Activated CD8-positive, alpha-beta T cell treated with anti-CD3 and anti-CD28 coated beads for 36 hours (primary cell): ENCODE results near the gene GPR160. TPM values are rescaled to one million over a fixed set of nuclear protein-coding genes. Genes with fewer than 3 reads are reported as not detected.

Source experiments
- ATAC-seq: fragments of 200-7000 bp; cut with Tn5 transposase; one replicate; pipeline ENCODE4 v1.10.0; 2021; ENCODE audit warnings: mild to moderate bottlenecking, moderate library complexity
- CTCF ChIA-PET: fragments of 350-600 bp; sonication (Branson Sonifier 250); formaldehyde crosslinking; loops from one replicate; lab custom pipeline; 2021; ENCODE audit warnings: antibody characterized with exemption; lab: Charles Lee
- POLR2A ChIA-PET: fragments of 350-600 bp; sonication (Branson Sonifier 250); formaldehyde crosslinking; loops from one replicate; lab custom pipeline; 2021; ENCODE audit warnings: antibody characterized with exemption; lab: Charles Lee
- DNase-seq: peaks from one replicate; pipeline ENCODE4 v3.0.0-alpha.2; 2020
- H3K27ac Mint-ChIP-seq: one replicate; pipeline ENCODE4 v1.8.0; 2021; ENCODE audit warnings: mild to moderate bottlenecking, mixed read lengths
- H3K27me3 Mint-ChIP-seq: one replicate; pipeline ENCODE4 v1.8.0; 2021; ENCODE audit warnings: mixed read lengths
- H3K36me3 Mint-ChIP-seq: one replicate; pipeline ENCODE4 v1.8.0; 2021; ENCODE audit warnings: low read depth, mixed read lengths
- H3K4me1 Mint-ChIP-seq: one replicate; pipeline ENCODE4 v1.8.0; 2021; ENCODE audit warnings: low read depth, mixed read lengths
- H3K4me3 Mint-ChIP-seq: one replicate; pipeline ENCODE4 v1.8.0; 2021; ENCODE audit warnings: mild to moderate bottlenecking, moderate library complexity, mixed read lengths
- H3K9me3 Mint-ChIP-seq: one replicate; pipeline ENCODE4 v1.8.0; 2021; ENCODE audit warnings: mixed read lengths
- intact Hi-C: fragments of 100-400 bp; cut with micrococcal nuclease; formaldehyde crosslinking; loops from one replicate; pipeline ENCODE4 v1.10.0; 2022
- total RNA-seq, 2 experiments: library from RNA; stranded (reverse); gene quantifications; one replicate each; pipeline ENCODE4 v1.2.3, GENCODE V29; 2021
- TF ChIP-seq, protein P1 (sequence below): fragments of 200-600 bp; IDR thresholded peaks from one replicate; pipeline ENCODE4 v1.8.0; 2022; ENCODE audit warnings: antibody characterized with exemption, mild to moderate bottlenecking

The GPR160 gene
- total RNA-seq, 2 experiments from 2014 or later = 6.2 to 8.2 TPM

DNA sequence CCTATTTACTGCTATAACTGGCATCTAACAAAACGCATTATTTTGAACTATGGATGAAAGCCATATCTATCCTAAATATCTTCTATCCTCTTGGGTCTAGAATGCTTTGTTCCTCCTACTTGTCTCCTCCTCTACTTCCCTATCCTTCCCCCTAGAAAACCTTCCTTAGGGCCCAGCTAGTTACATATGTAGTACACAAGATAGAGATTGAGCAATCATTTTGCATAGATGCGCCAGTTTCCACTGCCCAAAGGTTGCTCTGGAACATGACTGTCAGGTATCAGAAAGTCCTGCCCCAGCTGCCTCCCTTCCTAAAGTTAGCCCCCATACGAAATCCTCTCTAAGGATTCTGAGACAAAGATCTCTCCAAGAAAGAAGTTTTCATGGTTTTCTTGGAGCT is 55.1 kb downstream of the GPR160 start:
- ChIA-PET POLR2A (interaction anchor here (0.7 to 1.3 kb wide), 2 partner anchors 10 to 164 kb away, joined by 3 to 4 read pairs; no protein-coding TSS in a partner anchor), CTCF (interaction anchor here (0.7 to 2.6 kb wide), 4 partner anchors 13 to 79 kb away, joined by 3 to 9 read pairs (median 4); no protein-coding TSS in a partner anchor)
- TF ChIP-seq, protein P1, sequence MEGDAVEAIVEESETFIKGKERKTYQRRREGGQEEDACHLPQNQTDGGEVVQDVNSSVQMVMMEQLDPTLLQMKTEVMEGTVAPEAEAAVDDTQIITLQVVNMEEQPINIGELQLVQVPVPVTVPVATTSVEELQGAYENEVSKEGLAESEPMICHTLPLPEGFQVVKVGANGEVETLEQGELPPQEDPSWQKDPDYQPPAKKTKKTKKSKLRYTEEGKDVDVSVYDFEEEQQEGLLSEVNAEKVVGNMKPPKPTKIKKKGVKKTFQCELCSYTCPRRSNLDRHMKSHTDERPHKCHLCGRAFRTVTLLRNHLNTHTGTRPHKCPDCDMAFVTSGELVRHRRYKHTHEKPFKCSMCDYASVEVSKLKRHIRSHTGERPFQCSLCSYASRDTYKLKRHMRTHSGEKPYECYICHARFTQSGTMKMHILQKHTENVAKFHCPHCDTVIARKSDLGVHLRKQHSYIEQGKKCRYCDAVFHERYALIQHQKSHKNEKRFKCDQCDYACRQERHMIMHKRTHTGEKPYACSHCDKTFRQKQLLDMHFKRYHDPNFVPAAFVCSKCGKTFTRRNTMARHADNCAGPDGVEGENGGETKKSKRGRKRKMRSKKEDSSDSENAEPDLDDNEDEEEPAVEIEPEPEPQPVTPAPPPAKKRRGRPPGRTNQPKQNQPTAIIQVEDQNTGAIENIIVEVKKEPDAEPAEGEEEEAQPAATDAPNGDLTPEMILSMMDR = no peak
- ATAC-seq = no peak
- Mint-ChIP-seq H3K4me1 (peaks cover 7% of the 10 kb centered on the region), H3K4me3 (no peak overlapping the region), H3K36me3 (peaks cover 49% of the 10 kb centered on the region), H3K27me3 (no peaks in the 10 kb centered on the region), H3K27ac (no peak overlapping the region), H3K9me3 (no peaks in the 10 kb centered on the region)
- DNase-seq = no peak
- intact Hi-C loops = no loop called here

DNA sequence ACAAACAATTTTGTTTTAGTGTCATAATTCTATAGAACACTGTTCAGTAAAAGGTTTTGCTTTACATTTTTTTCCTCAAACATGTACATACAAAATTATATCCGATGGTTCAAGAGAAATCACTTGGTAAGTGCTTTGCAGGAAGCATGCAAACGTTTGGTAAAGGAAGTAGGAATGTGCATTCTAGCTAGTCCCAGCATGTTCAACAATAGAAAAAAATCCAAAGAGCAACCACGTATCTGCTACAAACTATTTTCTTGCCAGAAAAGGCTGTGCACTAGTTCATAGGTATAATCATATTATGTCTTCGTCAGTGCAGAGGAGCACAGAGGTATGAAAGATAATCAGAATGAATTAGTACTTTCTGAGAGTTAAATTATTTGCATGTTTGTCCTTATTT is 58.0 kb downstream of the GPR160 start:
- POLR2A ChIA-PET = no interaction called here
- TF ChIP-seq, protein P1 = no peak
- Mint-ChIP-seq H3K4me3 (no peak overlapping the region), H3K27me3 (no peaks in the 10 kb centered on the region), H3K4me1 (peaks cover 20% of the 10 kb centered on the region), H3K36me3 (peaks cover 55% of the 10 kb centered on the region), H3K9me3 (no peaks in the 10 kb centered on the region), H3K27ac (no peak overlapping the region)
- ATAC-seq = no peak
- DNase-seq = no peak
- intact Hi-C loops = no loop called here
- CTCF ChIA-PET = interaction anchor here (2.6 kb wide), 1 partner anchor 16 kb away, joined by 9 read pairs; no protein-coding TSS in a partner anchor

DNA sequence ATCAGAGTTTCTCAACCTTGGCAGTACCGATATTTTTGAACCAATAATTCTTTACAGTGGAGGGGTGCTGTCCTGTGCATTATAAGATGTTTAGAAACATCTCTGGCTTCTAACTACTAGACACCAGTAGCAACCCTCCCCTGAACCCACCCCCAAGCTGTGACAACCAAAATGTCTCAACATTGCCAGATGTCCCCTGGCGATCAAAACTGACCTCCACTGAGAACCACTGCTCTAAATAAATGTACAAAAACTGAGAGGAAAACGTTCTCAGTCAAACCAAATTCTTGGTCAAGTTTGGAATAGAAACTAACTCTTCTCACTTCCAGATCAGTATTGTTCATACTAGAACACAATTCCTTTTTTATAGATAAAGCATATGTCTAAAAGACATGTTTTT is 58.5 kb downstream of the GPR160 start:
- no peak overlapping the region for H3K27ac Mint-ChIP-seq
- intact Hi-C loops = no loop called here
- no peak for DNase-seq

DNA sequence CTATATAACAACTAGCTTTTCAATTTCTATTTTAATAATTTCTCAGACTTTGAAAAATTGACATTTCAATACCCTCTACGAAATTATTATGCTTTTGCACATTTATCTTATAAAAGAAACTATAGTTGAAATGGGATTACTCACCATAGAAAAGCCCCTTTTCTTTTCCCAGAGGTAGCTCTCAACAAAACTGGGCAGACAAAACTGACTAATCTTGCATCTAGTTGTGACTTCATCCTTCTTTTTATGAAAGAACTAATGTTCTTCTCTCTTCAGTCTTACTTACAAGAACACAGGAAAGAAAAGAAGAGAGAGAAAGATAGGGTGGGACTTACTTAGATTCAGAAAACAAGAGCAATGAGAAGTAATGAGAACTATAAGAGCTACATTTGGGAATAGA is 61.0 kb downstream of the GPR160 start:
- Mint-ChIP-seq H3K4me1 (peaks cover 19% of the 10 kb centered on the region), H3K36me3 (peaks cover 48% of the 10 kb centered on the region), H3K9me3 (no peaks in the 10 kb centered on the region), H3K4me3 (no peak overlapping the region), H3K27me3 (no peaks in the 10 kb centered on the region), H3K27ac (peak overlapping the region; percentile 80)
- no peak for DNase-seq
- peak; percentile 60 for ATAC-seq
- ChIA-PET CTCF (interaction anchor here (0.8 to 1.7 kb wide), 5 partner anchors 15 to 714 kb away, joined by 3 to 5 read pairs (median 3); no protein-coding TSS in a partner anchor), POLR2A (interaction anchor here (0.5 to 0.6 kb wide), 2 partner anchors 57 to 480 kb away, joined by 3 read pairs; no protein-coding TSS in a partner anchor)
- intact Hi-C loops = no loop called here
- TF ChIP-seq, protein P1 = no peak

More for the DNA sequence above, 58.5 kb downstream of the GPR160 start:
- ChIA-PET CTCF (no interaction called here), POLR2A (no interaction called here)
- Mint-ChIP-seq H3K4me3 (no peak overlapping the region), H3K9me3 (no peaks in the 10 kb centered on the region), H3K36me3 (peaks cover 52% of the 10 kb centered on the region), H3K4me1 (peaks cover 19% of the 10 kb centered on the region), H3K27me3 (no peaks in the 10 kb centered on the region)
- no peak for ATAC-seq
- TF ChIP-seq, protein P1 = no peak

DNA sequence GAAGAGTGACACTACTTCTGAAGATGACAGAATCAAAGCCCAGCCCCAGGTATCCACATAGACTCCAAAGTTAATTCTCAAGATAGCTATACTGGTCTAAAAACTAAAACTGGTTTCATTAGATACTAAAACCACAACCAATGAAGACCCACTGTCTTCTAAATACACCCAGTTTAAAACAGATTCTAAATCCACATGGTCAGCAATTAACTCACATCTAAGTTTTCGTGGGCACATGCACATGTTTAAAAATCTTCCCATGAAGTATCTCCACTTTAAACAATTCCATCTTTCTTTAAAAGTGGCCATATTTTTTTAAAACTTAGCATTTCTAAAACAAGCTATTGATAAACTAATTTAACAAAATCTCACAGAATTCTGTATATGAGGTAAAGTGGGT is 63.1 kb downstream of the GPR160 start:
- TF ChIP-seq, protein P1 = no peak
- H3K27me3 Mint-ChIP-seq = no peaks in the 10 kb centered on the region
- ChIA-PET CTCF (interaction anchor here (1.3 to 1.7 kb wide), 2 partner anchors 9 to 21 kb away, joined by 3 read pairs; no protein-coding TSS in a partner anchor), POLR2A (no interaction called here)
- peaks cover 33% of the 10 kb centered on the region for H3K36me3 Mint-ChIP-seq
- H3K27ac Mint-ChIP-seq = peak overlapping the region; percentile 52
- H3K9me3 Mint-ChIP-seq = no peaks in the 10 kb centered on the region
- DNase-seq = no peak
- ATAC-seq = no peak
- intact Hi-C loops = no loop called here
- H3K4me3 Mint-ChIP-seq = no peak overlapping the region
- H3K4me1 Mint-ChIP-seq = peaks cover 14% of the 10 kb centered on the region
